NCI-H774 (cell line): Measurements from ENCODE around the gene PLPPR3.

Source experiments
- DNase-seq: peaks from one replicate; lab custom pipeline; 2025; lab: John Stamatoyannopoulos, UW

Gene PLPPR3

DNA sequence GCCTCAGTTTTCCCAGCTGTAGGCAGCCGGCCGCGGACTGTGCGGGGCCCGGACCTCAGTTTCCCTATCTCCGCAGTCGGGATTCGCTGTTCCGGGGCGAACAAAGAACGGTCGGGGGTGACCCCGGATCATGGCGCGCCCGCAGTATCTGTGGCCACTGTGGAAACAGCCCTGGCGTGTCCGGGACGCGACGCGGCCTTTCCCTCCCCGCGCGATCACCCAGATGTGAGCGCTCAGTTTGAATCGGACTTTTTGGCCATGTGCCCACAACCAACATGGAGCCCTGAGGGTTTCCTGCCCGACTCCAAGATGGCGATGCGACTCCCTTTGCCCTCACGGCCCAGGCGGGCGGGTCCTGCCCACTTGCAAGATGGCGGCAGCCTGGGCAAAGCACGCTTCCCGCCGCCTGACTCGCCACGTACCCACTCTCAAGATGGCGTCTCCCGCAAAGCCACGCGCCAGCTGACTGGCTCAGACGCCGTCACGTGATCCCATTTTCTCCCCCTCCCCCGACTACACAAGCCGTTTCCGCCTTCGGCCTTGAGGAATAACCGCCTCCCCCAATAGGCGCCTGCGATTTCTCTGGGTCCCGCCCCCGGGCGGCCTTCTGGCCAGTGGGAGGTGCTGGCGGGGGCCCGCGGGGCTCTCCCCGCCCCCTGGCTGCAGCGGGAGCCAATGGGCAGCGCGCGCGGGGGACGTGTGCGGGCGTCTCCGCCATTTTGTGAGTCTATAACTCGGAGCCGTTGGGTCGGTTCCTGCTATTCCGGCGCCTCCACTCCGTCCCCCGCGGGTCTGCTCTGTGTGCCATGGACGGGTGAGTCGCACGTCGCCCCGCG, 24.8 kb downstream of the PLPPR3 start, which contains the start of gene PTBP1:
PTBP1 (plus strand) TSS at position 761 of the 836 bp plus-strand sequence; CDS start at position 807, 46 bp downstream.
- DNase-seq: peak; percentile 100

DNA sequence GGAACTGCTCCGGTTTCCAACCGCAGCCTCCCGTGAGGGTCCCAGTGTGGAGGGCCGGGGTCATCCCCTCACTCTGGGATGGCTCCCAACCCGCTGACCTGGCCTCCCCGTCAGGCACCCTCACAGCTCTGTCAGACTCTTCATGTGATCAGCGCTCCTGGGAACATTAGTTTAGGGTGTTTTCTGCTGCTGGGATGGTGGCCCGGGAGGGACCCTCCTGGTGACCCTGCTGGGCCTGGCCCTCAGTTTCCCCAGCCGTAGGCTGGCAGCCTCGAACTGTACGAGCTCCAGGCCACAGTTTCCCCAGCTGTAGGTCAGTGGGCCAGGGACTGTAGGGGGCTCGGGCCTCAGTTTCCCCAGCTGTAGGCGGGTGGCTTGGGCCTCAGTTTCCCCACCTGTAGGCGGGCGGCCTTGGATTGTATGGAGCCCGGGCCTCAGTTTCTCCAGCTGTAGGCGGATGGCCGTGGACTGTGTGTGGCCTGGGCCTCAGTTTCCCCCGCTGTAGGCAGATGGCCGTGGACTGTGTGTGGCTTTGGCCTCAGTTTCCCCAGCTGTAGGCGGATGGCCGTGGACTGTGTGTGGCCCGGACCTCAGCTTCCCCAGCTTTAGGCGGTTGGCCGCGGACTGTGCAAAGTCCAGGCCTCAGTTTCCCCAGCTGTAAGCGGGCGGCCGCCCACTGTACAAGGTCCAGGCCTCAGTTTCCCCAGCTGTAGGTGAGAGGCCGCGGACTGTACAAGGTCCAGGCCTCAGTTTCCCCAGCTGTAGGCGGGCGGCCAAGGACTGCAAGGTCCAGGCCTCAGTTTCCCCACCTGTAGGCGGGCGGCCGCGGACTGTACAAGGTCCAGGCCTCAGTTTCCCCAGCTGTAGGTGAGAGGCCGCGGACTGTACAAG, 25.8 kb downstream of the PLPPR3 start:
- no peak for DNase-seq

DNA sequence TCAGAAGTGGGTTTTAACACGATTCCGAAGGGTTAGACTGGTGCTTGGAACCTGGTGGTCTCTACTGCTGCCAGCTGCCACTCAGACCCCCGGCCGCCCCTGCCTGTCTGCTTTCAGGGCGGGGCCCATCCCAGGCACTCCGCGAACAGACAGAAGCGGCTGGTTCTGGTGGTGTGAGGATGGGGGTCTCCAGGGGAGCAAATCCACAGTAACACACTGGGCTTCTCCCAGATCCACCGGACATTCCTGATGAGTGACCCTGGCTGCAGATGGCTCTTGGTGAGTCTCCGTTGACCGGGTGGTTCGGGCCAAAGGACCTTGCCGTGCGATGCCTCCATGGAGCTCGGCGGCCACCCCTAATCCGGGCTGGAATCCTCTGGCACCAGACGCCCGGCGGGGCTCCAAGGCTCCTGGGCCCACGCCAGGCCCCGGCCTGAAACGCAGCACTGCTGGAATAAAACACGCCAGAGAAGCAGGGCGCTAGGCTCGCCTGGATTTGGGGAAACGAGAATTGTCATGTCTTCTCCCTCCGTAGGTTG, 26.6 kb downstream of the PLPPR3 start:
- no peak for DNase-seq

DNA sequence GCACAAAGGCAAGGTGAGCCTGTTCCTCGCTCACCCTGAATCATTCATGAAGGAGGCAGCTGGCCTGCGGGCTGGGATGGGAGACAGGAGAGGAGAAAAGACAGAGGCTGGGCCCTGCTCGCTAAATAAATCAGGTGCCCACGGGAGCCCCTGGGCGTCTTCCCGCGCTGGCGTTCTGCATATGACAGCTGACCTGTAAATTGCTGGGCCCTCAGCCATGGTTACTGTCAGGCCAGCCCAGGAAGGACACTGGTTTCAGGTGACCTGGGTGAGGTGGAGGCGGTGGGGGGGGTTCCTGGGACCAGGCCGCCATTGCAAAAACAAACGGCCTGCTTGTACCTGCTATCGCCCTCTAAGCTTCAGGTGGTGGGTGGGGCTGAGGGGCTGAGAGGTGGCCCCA, 27.9 kb downstream of the PLPPR3 start:
- DNase-seq: no peak

DNA sequence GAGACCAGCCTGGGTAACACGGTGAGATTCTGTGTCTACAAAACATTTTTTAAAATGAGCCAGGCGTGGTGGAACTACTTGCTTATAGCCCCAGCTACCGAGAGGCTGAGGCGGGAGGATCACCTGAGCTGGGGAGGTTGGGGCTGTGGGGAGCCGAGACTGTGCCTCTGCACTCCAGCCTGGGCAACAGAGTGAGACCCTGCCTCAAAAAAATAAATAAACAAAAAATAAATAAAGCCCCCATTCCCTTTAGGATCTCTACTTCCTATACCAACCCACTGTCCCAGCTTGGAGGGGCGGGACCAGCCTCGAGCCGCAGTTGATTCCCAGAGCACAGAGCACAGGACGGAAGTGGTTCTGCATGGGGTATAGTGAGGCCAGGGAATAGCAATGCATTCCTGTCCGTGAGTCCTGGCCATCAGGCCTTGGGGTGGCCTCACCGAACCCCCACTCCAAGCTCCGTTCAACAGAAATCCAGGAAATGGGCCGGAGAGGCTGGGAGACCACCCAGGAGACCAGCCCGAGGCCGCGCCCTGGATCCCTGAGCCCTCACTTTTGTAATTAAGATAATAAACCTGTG, 29.4 kb downstream of the PLPPR3 start:
- DNase-seq: no peak

DNA sequence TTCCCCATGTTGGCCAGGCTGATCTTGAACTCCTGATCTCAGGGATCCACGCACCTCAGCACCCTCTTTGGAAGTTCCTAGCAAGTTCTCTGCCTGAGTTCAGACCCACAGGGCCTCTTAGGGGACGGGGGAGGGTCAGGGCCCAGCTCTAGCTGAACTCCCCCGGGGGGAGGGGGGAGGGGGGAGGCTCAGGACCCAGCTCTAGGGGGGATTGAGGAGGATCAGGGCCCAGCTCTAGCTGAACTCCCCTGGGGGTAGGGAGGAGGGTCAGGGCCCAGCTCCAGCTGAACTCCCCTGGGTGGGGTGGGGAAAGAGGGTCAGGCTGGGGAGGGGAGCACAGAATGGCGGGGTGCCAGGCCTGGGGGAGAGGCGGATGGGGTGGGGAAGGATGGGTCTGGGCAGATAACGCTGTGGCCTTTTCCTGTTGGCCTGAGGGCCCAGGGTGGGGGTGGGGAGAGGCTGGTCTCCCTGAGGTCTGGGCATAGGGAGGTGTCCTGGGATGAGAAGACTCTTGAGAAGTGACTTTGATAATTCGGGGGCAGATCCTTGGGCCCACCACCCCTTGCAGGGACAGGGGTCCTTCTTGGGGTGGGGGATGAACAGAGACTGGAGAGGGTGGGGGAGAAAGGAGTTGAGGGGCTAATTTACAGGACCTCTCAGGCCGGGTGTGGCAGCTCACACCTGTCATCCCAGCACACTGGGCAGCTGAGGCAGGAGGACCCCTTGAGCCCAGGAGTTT, 30.0 kb downstream of the PLPPR3 start:
- no peak for DNase-seq

DNA sequence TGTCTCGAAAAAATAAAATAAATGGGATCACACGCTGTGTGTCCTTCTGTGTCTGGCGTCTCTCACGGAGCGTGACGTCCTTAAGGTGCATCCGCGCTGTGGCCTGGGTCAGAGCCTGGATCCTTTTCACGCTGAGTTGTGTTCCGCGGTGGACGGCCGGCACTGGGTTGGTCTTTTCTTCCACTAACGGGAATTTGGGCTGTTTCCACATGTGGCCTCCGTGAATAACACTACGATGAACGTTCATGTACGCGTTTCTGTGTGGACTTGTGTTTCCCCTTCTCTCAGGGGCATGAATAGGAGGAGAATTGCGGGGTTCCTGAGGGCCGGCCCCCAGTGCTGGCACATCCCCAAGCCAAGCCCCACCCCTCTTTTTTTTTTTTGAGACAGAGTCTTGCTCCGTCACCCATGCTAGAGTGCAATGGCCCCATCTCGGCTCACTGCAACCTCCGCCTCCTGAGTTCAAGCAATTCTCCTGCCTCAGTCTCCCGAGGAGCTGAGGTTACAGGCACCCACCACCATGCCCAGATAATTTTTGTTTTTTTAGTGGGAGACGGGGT, 30.7 kb downstream of the PLPPR3 start:
- DNase-seq: no peak

DNA sequence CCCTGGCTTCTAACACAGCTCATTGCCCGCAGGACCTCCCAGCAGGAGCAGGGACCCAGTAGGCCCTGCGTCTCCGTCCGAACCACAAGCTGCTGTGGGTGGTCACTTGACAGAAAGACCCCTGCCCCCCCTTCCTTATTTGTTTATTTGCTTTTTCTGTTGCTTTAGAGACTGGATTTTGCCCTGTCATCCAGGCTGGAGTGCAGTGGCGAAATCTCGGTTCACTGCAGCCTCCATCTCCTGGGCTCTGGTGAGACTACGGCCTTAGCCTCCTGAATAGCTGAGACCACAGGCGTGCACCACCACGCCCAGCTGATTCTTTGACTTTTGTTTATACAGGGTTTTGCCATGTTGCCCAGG, 32.1 kb downstream of the PLPPR3 start:
- DNase-seq: no peak

DNA sequence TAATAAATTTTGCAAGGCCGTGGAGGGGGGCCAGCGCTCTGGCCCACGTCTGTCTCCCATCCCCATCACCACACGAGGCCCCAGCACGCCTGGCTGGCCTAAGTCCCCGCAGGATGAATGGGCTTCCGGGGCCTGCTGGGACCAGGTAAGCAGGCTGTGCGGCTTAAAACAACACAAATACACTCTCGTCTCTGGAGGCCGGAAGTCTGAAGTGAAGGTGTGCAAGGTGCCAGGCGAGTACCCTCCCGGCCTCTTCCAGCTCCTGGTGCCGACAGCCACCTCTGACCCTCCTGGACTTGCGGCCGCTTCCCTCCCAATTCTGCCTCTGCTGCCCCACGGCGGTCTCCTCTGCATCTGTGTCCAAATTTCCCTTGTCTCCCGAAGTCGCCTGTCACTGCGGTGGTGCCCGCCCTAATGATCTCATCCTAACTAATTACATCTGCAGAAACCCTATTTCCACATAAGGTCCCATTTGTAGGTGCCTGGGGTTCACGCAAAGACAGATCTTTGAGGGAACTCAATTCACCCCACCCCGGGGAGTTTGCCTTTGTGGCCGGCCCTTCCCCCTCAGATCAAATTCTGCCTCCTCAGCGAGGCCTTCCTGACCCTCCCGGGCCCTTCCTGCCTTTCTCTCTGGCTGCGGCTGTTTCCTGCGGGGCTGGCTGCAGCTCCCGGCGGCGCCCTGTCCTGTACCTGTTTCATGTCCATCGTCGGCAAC, 32.6 kb downstream of the PLPPR3 start:
- no peak for DNase-seq

DNA sequence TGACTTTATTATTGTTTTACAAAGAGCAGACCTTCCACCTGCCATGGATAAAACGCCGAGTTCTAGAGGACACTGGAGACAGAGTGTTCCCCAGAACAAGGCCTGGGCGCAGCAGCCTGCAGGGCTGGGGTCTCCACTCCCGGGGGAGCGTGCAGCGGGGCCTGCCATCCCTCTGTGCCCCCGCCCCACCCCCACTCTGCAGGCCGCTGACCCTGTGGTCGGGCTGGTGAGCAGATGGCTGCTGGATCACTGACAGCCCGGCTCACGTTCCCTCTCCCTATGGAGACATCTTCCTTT, 33.1 kb downstream of the PLPPR3 start:
- DNase-seq: no peak

DNA sequence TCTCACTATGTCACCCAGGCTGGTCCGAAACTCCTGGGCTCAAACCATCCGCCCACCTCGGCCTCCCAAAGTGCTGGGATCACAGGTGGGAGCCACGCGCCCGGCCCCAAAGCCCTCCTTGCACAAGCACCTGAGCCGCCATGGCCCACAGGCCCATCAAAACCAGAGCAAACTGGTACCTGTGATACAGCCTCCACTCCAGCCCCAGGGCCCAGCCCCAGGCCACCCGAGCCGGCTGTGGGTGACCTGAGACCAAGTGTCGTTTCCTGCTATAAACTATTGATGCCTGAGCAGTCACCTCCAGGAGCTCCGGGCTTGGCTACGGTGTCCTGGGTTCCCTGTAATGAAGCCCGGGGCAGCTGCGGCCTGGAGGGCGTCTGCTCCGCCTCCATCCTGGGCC, 34.2 kb downstream of the PLPPR3 start:
- no peak for DNase-seq

DNA sequence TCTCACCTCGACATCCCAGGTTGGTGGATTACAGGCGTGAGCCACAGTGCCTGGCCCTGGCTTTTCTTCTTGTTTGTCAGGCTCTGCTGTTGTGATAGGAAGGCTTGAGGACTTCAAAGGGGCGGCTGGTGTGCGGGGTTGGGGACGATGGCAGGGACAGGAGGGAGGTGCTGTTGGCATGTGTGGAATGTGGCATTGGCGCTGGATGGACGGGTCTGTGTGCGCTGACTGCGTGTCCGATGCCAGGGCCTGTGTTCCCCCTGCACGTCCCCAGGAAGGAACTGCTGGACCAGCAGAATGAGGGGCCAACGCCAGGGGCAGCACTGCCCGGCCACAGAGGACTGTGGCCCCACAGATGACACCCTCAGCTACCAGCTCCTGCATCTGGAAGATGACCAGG, 37.2 kb downstream of the PLPPR3 start:
- no peak for DNase-seq

DNA sequence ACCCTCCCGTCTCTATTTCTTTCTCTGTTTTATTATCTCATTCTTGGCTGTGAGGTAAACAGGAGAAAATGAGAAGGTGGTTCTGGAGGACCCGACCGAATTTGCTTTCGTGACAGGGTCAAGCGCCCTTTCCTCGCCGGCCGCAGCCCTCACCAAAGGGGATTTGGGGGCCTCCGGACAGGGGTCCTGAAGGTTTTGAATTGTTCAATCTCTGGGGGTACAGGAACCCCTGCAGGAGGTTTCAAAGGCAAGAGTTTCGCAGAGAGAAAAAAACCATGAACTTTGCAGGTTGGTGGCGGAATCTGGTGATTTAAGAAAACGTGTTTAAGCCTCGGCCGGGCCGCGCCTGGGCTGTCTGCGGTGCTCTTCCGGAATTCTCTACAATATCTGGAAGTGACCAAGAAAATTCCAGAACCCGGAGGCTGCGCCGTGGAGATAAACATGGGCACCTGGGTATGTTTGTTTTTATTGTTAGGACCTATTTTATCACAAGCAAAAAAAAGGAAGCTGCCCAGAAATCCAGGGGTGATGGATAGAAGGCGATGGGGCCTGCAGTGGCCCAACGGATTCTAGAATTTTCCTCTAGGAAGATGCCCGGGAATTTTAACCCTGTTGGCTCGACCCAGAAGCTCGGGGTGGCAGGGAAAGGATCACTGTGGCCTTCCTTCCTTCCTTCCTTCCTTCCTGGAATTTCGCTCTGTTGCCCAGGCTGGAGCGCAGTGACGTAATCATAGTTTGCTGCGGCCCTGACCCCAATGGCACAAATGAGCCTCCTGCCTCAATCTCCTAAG, 38.7 kb downstream of the PLPPR3 start:
- DNase-seq: no peak

DNA sequence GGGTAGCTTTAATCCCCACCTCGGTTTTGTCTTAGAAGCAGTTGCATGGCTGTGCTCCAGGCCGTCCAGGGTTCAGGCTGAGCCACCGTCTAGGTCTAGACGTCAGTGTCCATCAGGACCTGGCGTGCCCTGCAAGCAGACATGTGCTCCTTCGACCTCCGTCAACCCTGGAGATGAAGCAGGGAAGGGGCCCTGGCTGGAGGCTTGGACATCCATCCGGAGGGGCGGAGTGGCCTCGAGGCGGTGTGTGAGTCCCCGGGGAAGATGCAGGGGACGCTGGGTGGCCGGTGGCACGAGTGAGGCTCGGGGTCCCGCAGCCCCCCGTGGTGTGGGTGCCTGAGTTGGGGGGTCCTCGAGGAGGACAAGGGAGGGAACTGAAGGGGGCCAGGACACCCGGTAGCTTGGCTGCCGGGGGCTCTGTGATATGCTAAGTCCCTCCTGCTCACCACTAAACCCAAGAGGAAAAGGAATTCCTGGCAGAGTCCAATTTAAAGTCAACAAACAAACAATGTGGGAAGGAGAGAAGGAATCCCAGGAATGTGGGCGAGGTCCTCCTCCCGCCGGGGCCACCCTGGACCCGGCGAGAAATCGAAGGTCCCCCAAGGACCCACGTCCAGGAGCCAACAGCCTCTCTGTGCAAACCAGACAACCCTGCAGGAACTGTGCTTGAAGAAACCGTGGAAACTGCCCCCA, 39.4 kb downstream of the PLPPR3 start:
- no peak for DNase-seq

DNA sequence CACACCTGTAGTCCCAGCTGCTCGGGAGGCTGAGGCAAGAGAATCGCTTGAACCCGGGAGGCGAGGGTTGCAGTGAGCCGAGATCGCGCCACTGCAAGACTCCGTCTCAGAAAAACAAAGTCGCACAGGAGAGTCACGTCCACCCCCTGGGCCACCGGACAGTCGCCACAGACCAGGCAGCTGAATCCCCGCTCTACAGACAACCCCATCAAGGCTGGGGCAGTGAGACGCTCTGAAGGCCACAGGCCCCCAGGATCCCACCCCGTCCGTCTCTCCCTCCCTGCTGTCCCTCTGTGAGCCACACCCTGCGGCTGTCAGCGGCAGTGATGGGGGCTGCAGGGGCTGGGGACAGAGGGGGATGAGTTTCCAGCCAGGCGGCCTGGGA, 40.0 kb downstream of the PLPPR3 start:
- no peak for DNase-seq

DNA sequence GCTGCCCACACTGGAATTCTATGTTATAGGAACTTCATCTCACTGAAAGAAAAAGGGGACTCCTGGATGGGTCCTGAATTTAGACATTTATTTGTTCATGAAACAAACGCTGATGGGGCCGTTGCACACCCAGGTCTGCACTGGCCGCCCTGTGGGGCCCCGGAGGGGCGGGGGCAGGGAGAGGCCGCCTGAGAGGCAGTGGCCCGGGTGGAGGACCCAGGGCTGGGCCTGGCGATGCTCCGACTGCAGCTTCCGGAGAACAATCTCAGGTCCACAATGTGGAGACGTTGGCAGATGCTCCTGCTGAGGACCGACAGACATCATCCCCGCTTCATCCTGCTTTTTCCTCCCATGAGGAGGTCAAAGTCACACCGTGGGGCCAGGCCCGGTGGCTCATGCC, 40.8 kb downstream of the PLPPR3 start:
- DNase-seq: no peak

DNA sequence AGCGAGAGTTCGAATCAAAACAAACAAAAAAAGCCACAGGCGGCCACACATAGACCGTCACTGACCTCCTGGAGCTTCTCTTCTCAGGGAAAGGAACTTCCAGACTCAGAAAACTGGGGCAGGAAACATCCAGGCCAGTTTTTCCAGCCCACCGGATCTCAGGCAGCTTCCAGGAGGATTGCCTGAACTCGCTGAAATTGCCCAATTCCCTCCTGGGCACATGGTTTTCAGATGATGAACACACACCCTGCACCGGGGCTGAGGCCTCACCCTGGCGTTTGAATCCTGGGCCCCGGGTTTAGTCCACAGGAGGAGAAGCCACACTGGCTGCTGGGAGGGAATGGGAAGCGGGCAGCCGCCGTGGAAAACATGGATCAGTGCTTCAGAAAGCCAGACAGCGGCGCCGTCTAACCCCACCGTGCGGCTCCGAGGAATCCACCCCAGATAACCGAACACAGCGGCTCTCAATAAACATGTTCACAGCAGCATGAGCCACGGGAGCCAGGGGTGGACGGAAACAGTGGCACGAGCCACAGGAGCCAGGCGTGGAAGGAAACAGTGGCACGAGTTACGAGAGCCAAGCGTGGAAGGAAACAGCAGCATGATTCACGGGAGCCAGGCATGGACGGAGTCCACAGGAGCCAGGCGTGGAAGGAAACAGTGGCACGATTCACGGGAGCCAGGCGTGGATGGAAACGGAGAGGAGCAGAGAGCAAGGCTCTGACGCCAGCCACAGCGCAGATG, 42.7 kb downstream of the PLPPR3 start:
- DNase-seq: no peak

DNA sequence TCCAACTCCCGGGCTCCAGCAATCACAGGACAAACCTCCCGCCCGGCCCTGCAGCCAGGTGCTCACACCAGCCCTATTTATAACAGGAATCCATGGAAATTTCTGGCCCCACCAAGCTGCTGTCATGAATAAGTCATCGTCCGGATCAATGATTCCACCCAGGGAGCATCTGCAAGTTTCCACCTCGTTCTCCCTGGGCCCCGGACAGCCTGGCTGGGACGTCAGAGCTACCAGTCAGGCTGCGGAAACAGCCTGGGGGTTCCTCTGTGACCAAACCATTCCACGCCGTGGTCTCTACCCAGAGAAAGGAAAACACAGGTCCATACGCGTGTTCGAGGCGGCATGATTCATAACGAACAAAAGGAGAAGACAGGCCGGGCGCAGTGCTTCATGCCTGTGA, 45.2 kb downstream of the PLPPR3 start:
- no peak for DNase-seq
